D341Med (cell line): ENCODE results near the gene NXN.
"Not testable (repeated sequence)": the region's sequence is repeated elsewhere in the genome, so short reads cannot be mapped to it uniquely, and the experiment has no call there.

Experiments used
- DNase-seq: peaks from one replicate; pipeline ENCODE4 v3.0.0; 2012; ENCODE audit warnings: low spot score

Gene NXN

DNA sequence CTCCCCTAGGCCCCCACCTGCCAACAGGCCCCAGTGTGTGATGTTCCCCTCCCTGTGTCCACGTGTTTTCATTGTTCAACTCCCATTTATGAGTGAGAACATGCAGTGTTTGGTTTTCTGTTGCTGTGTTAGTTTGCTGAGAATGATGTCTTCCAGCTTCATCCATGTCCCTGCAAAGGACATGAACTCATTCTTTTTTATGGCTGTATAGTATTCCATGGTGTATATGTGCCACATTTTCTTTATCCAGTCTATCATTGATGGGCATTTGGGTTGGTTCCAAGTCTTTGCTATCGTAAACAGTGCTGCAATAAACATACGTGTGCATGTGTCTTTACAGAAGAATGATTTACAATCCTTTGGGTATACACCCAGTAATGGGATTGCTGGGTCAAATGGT, 150.0 kb downstream of the NXN start:
- DNase-seq: not testable (repeated sequence)

DNA sequence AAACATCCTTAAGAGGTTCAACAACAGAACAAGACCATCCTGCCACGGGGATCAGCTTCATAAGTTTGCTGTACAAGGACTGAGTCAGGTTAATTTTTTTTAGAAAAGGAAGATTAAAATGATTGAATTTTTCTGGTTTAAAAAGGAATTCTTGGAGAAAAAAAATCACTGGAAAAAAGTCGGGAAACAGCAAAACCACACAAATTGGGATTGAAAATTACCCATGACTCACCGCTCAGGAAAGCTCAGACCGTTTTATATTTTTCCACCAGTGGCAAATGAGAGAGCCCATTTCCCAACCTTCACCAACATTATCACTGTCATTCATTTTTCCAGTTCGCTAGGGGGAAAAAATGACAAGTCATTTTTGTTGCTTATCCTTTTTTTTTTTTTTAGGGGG, 150.8 kb downstream of the NXN start:
- no peak for DNase-seq

DNA sequence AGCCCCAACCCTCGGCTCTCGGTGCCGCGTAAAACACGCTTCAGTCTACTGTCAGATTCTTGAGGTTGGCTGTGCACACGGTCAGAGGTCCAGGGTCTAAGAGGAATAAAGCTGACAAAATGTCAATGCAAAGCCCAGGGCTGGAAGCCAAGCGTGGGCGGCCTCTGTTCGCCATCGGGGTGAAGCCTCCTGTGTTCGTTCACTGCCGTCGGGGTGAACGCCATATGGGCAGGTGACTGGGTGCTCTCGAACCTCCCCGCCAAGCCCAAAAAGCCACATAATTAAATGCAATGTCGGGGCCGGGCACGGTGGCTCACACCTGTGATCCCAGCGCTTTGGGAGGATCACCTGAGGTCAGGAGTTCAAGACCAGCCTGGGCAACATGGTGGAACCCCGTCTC, 152.8 kb downstream of the NXN start:
- DNase-seq: no peak

DNA sequence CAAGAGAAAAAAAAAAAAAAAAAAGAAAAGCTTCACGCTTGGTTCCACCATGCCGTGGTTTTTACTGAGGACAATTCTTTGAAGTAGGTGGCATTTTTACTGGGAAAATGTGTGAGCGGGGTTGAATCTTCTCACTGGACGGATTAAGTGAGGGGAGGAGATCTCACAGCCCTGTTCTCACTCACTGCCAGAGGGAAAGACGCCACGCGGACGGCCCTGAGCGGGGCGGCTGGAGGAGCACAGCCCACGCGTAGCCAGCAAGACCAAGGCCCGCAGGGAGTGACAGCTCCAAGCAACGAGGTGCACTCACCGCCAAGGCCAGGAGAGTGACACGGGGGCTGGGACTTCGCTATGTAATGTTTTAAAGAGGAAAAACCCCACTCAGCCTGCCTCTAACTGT, 154.4 kb downstream of the NXN start:
- no peak for DNase-seq

DNA sequence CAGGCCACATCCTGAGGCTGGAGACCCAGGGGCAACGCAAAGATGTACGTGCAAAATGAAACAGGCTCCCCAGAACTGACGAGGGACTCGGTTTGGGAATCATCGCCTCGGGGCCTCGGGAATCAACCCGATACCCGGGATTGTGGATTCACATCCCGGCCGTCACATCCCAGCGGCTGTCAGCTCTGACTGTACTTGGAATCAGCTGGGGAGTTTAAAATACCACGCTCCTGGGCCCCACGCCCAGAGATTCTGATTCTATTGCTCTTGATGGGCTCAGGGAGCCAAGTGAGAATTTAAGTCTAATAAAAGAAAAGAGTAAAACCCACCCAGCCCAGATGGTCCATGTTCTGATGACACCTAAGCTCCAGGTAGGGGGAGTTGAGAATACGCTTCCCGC, 155.2 kb downstream of the NXN start:
- DNase-seq: no peak

DNA sequence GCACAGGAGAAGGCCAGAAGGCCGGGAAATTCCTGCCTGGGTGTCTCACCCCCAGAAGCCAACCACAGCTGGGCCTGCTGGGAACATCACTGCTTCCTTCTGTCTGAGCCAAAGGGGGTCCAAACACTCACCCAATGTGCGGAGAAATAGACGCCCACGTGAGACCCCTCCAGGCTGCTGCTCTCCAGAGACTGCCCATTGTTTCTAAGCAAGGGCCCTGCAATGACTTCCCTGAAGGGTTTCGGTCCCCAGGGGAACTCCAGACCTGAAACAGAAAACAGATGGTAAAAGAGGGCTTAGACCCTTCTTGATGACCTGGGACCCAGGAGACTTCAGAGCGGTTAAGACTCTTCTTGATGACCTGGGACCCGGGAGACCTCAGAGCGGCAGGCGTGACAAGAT, 156.1 kb downstream of the NXN start:
- peak; percentile 69 for DNase-seq

DNA sequence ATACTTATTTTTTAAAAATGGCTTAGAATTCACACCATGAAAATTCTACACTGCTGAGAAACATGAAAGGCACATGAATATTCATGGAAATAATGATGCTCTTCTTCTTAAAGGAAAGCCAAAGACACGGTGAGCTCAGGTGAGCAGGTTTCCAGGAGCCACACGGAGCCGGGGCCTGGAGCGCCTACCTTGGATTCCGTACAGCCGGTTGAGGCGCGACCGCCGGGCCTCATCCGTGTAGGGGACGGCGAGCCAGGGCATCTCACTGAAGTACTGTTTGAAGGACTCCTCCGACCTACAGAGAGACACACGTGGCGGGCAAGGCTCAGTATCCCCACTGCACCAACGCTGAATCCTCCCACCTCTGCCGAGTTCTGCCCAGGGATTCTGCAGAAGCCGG, 160.3 kb downstream of the NXN start:
- no peak for DNase-seq

DNA sequence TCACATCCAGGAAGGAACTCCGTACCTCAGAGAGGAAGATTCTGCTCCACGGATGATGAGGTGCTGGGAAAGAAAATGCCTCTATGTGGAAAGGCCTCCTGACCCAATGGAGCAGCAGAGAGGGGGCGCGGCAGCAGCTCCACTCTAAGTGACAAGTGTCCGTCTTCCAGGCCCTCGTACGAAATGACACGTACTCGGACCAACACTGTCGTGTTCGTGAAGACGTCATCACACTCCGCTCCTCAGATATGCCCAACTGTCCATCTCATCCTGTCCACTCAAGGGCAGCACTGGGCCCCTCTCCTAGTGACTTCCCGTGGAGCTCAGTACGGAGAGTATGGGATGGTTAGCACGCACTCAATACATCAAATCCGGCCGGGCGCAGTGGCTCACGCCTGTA, 165.2 kb downstream of the NXN start:
- DNase-seq: no peak

DNA sequence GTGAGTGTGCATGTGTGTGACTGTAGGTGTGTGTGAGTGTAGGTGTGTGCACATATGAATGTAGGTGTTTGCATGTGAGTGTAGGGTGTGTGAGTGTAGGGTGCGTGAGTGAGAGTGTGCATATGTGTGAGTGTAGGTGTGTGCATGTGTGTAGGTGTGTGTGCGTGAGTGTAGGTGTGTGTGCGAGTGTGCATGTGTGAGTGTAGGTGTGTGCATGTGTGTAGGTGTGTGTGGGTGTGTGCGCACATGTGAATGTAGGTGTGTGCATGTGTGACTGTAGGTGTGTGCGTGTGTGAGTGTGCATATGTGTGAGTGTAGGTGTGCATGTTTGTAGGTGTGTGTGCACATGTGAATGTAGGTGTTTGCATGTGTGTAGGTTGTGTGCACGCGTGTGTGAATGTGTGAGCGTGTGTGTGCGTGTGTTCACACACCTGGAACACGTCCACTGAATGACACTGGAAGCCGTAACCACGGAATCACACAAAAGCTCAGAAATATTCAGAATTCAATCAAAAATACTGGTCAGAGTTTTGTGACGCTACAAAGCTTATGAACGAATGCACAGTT, 166.9 kb downstream of the NXN start:
- DNase-seq: no peak

DNA sequence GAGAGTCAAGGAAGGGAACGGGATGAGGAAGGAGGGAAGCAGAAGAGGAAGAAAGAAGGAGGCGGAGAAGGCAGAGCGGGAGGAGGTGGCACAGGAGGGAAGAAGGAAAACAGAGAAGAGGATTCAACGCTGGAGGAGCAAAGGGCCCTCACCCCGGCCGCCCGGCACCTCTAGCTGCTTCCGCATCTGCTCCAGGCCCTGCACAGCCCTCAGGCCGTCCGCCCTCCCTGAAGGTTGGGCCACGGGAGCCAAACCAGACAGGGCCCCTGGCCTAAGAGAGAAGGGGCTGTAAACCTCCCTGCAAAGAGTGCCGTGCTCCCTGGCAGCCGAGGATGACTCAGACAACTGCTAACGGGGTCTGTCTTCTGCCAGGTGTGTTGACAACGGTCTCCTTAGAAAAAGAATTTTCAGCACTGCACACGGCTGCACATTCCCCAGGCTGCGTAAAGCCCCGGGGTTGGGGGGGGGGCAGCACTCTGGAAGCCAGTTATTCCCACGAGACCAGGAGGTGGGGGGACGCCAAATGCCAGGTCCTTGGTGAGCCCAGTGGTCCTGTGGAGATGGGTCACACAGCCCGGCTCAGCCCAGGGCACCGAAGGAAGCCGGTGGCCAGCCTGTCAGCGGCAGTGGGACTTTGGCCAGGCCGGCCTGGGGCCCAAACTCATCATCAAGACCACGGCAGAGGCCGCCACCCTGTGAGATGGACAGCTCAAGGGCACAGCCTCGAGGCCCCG, 168.4 kb downstream of the NXN start:
- DNase-seq: no peak

DNA sequence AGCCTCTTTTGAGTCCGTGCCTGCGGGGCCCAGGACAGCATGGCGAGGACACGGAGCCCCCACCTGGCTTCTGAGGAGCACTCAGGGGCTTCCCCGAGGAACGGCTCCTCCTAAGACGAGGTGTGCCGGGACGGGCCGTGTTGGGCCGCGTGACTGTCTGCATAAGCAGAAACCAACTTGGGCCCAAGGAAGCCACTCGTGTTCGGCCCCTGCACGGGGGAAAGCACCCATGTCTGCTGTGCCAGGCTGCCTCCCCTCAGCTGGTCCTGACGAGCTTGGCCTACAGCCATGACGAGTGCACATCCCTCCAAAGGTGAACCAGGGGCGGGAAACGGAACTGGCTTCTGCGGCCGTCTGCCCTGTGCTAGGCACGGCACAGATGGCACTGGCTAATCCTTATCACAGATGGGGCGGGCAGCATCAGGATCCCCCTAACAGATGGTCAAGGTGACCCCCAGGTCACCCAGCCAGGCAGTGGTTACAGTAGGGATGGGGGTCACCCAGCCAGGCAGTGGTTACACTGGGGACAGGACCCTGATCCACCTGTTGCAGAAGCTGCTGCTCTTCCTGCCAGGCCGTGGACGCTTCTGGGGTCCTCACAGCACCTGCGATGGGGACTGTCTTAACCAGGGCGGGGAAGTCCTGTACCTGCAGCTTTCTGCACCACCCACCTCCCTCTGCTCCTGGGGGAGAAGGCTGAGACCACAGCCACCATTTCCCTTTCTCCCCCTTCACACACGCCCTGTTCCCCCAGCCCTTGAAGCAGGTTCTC, 171.9 kb downstream of the NXN start:
- no peak for DNase-seq

DNA sequence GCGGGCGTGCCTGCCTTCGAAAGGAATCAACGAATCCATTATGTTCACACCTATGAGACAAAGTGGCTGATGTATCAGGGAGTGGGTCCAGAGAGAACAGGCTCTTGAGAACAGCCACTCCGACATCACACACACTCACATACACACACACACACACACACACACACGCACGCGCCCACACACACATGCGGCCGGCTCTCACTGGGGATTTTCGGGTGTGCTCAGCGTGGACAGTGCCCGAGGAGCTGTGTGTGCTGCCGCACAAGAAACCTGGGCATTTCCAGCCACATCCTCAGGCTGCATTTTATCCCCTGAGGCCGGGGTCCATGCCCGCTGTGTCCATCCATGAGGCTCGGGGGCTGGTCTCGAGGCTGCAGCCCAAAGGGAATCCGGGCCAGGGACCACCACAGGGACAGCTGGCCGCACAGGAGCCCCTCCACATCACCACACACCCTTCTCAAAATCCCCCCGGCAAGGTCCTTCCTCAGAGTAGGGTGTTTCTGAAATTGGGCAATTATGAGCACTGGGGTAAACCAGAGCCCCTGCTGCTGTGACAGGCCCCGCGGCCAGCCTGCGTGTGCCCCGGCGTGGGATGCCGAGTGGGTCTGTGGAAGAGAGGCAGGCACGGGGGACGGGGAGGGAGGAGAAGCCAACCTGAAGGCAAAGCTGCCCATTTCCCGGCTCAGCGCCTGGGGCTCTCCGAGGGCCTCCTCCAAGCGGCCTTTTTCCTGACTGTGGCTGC, 172.6 kb downstream of the NXN start:
- DNase-seq: no peak

DNA sequence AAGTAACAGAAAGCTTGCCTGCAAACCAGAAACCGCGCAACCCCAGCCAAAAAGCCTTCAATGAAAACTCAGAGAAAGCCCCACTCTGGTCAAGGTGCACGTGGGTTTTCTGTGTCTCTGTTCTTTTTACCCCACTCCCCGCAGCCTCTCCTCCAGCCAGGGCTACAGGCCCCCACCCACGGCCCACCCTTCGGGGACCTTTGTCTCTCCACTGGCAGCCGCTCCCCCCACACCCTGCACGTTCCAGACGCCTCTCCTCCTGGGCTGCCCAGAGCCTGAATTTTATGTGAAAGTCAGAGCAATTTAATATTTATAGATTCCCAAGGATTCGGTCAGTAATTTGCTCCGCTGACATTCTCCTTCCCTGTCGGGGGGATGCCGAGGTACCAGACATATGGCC, 173.2 kb downstream of the NXN start:
- DNase-seq: no peak

DNA sequence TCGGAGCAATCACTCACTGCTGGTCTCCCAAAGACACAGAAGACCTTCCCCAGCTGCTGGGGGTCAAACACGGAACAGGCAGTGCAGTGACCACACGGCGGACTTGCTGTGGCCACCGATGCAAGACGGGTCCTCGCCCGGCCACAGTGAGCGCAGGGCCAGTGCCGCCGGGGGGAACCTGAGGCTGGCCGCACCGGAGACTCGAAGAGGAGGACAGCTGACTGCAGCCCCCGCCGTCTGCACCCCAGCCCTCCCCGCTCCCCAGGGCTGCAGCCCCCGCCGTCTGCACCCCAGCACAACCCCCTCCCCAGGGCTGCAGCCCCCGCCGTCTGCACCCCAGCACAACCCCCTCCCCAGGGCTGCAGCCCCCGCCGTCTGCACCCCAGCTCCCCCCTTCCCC, 173.7 kb downstream of the NXN start:
- DNase-seq: not testable (repeated sequence)

DNA sequence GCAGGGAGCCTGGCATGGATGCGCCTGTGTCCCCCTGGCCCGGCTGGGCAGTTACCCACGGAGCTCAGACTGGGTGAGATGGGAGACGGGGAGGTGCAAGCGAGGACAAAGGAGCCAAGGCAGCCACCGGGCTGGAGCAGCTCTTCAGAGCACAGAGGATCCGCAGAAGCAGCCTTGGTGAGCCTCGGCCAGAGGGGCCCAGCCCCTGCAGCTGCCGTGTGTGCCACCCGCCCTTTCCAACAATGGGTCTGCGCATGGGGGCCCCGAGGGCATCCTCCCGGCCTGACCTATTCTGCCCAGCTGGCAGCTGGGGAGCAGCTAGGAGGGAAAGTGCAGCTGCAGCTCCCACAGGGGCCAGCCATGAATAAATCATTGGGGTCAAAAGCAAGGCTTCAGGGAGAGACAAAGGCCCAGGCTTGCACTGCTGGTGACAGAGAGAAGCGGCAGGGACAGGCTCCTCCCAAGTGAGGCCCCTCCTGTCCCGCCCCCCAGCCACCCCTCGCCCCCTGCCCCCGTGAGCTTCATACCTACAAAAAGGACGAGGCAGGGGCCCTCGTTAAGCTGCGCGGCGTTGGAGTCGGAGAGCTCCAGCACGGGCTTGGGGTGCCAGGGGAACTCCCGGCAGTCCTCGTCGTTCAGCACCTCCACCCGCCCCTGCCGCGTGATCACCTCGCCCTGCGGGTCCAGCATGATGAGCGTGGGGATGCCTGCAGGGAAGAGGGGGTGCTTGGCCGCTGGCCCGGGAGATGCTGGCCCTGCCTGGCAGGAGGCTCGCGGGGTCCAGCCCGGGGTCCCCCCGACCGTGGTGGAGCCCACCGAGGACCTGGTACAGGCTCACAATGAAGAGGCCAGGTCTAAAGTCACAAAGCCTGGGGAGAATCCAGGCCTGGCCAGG, 174.8 kb downstream of the NXN start:
- DNase-seq: no peak

DNA sequence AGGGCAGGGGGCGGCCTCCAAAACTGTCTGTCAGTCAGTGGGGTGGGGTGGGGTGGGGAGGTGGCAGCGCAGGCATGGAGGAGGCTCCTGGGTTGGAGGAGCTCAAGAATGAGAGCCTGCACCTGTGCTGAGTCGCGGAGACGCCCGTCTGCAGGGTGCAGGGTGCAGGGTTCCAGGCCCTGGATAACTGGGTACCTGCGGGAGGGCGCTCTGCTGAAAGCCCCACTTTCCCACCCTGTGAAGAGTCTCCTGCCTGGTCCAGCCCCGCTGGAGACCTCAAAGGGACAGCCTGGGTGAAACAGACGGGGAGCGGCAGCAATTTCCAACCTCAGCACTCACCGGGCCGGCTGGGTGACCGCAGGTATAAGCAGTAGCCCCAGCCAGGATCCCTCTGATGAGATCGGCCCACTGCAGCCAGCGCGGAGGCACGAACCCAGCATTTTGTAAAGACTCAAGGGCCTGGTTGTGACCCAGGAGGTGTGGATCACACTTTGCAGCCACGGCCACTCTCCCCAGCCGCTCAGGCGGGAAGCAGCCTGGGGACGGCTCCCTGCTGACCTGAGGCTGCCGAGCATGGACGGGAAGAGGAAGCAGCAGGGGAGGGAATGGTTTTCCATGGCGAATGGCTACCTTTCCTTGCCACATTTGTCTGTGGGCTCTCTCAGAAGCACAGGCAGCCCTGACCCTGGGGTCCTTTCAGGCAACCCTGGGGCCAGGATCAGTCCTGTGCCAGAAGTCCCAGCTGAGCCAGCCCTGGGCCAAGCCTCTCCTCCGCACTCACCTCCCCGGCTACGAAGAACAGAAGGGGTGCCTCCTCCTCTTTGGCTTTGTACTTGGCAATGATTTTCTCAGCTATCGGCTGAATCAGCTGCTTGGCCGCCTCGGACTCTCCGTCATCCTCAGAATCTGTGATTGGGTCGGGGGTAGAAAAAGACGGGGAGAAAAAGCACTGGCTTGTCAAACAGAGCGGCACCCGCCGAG, 176.4 kb downstream of the NXN start:
- no peak for DNase-seq

DNA sequence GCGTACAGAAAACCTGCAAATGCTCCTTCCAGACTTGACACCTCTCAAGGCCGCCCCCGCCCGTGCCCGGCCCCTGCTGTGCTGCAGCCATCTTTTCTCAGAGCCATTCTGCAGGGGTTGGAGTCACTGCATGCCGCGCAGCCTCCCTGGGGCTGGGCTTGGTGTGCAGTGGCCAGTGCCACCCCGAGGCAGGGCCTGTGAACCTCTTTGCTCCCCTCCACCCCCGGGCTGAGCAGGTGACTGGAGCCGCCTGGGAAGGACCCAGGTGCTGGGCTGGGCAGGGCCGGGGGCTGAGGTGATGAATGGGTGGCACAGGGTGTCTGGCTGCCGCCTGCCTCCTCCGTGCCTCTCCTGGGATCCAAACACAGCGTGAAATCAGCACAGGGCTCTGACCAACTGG, 177.1 kb downstream of the NXN start:
- no peak for DNase-seq

DNA sequence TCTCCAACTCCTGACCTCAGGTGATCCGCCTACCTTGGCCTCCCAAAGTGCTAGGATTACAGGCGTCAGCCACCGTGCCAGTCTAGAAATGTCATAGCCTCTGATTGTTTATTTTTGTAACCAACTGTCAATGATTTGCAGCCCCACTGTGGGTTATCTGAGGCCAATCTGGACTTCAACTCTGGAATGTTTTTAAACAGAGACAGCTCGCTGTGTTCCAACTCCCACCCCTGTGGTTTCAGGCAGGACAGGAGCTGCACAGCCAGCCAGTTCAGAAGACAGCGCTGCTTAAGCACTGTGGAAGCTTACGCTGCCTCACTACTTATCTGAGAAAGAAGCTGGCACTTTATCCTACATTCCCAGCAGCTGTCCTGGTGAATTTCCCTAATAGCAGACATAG, 177.9 kb downstream of the NXN start:
- DNase-seq: no peak

DNA sequence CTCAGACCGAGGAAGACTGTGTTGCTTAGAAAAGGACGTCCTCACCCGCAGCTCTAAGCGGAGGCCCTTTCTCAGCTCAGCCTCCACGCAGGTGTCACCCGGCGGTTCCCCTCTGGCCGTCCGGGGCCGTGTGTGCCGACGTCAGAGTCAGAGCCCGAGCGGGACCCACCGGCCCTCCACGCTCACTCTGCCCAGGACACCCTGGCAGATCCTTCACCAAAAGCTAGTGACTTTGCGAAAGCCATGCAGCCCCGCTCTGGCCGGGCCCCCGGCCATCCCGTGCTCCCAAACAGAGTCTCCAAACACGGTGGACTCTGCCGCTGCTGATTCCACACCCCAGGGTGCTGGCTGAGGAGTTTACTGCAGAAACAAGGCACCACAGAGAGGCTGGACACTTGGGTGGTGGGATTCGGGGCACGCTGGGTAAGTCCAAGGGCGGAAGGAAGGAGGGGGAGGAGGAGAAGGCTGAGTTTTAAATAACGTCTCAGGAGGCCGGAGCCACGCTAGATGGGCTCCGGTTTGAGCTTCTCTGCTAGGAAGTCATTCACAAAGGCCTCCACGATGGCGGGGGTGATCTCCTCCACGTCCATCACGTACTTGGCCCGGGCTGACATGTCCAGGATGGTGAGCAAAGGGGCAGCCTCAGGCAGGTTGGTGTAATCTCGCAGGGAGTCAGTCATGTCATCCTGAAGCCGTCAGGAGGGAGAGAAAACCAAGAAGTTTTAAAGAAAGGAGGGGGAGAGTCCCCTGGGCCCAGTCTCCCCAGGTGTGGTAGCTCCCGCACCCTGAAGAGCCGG, 178.9 kb downstream of the NXN start:
- DNase-seq: no peak

DNA sequence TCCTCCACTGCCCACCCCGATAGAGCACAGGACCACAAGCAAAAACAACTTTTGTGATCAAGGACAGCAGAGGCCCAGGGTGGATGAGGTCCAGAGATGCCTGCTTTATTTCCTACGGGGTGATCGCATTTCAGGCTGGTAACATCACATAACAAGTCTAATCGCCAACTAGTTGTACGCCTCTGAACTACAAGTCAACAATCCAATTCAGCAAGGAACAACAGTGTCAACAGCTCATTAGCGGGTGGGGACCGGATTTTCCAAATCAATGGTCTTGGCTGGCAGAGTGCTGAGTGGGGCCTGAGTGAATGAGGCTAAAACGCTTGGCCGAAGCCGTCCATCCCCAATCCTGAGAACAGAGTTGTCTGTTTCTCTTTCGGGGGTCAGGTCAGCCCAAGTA, 180.3 kb downstream of the NXN start:
- DNase-seq: no peak
